ENCODE data around the gene NHEJ1.

GRCh38 chr2:219099329-219099728 lies 61.3 kb downstream of the NHEJ1 start:
- TF ChIP-seq YY1 (IDR thresholded peaks at IDR 0.05; ENCODE audit: insufficient read depth, insufficient read length) = no peak
- no peak for TF ChIP-seq ZNF274 (IDR thresholded peaks at IDR 0.05; ENCODE audit: low read depth, low read length)
- no peak for TF ChIP-seq SUZ12 (IDR thresholded peaks at IDR 0.05; ENCODE audit: extremely low read depth, insufficient read depth, insufficient read length)
